Fibroblast of upper back skin (primary cell): ENCODE results near the gene TEF.
"Not testable (repeated sequence)": the region's sequence is repeated elsewhere in the genome, so short reads cannot be mapped to it uniquely, and the experiment has no call there.

Experiments used
- DNase-seq: peaks from one replicate; pipeline ENCODE4 v3.0.0-alpha.2; 2013

The TEF gene

DNA sequence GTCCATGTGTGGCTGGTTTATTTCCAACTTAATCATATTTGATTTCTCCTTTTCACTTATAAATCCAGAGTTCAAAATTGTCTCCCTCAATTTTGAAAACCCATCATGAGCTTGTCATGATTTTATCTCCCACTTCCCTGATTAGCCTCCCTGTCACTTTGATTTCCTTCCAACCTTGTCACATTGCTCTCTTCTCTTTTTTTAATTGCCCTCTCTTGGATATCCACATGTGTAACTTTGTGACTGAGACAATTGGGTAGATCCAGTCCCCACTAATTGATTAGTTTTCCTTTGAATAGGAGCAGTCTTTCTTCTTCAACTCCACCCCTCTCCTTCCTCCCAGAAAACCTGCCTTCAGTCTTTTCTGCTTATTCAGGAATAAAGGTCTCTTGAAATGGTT lies 2.4 kb downstream of the TEF start:
- DNase-seq: no peak

DNA sequence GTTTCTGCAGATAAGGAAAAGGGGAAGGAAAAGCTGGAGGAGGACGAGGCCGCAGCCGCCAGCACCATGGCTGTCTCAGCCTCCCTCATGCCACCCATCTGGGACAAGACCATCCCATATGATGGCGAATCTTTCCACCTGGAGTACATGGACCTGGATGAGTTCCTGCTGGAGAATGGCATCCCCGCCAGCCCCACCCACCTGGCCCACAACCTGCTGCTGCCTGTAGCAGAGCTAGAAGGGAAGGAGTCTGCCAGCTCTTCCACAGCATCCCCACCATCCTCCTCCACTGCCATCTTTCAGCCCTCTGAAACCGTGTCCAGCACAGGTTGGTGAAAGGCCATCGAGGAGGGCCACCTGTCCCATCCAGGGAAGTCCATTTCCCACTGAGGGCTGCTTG lies 5.6 kb downstream of the TEF start:
- DNase-seq: no peak

DNA sequence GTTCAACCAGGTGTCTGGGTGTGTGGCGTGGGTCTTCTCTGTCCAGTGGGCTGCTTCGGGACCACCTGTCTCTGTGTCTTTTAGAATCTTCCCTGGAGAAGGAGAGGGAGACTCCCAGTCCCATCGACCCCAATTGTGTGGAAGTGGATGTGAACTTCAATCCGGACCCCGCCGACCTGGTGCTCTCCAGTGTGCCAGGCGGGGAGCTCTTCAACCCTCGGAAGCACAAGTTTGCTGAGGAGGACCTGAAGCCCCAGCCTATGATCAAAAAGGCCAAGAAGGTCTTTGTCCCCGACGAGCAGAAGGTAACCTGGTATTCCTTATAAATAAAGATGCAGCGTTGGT lies 12.2 kb downstream of the TEF start:
- no peak for DNase-seq

DNA sequence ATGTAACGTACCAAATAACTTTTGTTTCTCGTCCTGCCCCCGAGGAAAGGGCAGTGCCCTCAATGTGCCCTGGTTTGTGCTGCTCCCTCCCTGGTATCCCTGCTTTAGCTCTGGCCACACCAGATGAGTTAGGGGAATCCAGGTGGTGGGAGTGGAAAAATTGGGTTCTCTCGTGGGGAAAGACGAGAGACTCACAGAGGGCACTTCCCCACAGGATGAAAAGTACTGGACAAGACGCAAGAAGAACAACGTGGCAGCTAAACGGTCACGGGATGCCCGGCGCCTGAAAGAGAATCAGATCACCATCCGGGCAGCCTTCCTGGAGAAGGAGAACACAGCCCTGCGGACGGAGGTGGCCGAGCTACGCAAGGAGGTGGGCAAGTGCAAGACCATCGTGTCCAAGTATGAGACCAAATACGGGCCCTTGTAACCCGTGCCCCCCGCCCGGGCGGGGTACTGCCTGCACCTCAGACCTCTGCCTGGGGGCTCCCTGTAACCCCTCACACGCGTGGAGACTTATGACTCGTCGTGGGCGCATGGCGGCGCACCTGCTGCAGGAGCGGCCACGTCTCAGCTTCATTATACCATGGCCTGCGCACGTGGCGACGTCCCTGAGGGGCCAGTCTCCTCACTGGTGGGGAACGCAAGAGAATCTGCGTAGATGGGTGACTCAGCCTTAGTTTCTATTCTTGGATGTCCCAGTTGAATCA lies 13.9 kb downstream of the TEF start:
- DNase-seq: no peak

DNA sequence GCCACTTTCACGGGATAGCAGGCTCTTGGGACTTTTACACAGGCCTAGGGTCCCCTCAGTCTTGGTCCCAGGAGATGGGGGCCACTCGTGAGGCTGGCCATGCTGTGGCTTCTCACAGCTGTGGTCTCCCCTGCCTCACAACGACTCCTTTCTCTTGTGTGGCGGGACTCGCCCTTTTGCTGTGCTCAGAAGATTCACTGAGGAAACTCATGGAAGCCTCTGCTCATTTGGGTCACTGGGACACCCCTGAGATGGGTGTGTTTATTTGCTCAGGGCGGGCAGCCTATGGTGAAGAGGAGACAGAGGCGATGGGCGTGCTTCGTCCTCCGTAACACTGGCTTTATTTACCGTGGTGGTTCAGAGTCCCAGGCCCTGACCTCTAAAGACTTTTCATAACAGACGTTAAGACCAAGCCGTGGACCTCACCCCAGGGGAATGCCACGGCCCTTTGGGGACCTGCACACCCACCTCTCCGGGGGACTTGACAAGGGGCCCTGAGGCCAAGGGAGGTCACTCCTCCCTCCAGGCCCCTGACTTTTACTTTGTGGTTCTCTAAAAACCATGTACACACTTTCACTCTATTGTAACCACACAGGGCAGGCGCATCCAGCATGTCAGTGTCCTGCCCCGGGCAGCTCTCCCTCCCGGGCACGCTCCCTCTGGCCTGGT lies 15.5 kb downstream of the TEF start:
- DNase-seq: no peak

DNA sequence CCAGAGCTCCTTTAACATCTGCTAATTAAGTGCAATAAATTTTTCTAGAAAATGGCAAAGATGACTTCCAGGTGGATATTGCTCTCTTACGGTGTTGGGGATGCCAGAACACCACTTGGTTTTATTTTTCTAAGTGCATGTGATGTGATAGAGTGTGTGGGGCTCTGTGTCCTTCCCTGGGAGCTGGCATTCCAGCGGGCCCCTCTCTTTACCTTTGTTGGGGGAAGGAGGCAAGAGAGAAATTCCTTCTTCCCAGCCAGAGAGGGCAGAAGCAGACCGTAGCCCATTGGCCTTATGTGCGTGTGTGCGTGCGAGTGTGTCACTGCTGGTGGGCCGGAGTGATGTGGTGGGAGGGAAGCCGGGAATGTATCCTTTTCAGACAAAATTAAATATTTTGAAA lies 17.2 kb downstream of the TEF start:
- DNase-seq: peak; percentile 24

DNA sequence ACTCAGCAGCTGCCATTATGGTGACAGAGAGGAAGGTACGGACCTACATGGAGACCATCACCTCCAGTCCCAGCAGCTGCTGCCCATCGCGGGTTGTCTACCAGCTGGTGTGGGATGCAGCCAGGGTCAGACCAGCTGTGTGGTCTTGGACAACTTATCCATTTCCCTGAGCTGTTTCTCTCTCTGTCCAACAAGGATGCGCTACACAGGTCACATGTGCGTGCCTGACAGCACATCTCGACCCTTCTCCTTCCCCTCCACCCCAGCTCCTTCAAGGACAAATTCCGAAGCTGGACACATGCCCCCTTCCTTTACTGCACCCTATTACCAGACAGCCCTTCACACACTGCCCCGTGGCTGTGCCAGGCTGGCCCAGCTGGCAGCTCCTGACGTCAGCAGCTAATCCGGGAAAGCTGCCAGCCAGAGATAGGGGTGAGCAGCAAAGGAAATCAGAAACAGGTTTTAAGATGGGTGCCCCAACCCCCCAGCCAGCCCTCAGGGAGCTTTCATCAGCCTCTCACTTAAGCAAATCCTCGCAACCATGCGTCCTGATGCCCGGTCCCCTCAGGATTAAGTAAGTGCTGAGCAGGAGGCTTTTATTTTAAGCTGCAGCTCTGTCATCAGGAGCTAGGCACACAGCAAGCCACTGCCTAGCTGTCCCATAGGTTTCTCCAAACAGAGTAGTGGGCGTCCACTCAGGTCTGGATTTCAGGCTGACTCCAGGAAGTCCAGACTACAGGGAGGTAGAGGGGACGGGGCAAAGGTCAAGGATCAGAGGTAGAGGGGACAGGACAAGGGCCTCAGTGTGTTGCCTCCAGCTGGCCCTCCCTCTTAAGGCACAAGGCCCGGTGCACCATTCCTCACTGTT lies 20.3 kb downstream of the TEF start:
- peak; percentile 84 for DNase-seq

DNA sequence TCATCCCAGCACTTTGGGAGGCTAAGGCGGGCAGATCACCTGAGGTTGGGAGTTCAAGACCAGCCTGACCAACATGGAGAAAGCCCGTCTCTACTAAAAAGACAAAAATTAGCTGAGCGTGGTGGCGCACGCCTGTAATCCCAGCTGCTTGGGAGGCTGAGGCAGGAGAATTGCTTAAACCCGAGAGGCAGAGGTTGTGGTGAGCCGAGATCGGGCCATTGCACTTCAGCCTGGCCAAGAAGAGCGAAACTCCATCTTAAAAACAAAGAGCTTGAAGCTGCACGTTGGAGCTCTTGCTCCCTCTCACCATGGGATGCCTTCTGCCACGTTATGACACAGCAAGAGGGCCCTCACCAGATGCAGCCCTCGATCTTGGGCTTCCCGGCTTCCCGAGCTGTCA lies 21.1 kb downstream of the TEF start:
- not testable (repeated sequence) for DNase-seq

DNA sequence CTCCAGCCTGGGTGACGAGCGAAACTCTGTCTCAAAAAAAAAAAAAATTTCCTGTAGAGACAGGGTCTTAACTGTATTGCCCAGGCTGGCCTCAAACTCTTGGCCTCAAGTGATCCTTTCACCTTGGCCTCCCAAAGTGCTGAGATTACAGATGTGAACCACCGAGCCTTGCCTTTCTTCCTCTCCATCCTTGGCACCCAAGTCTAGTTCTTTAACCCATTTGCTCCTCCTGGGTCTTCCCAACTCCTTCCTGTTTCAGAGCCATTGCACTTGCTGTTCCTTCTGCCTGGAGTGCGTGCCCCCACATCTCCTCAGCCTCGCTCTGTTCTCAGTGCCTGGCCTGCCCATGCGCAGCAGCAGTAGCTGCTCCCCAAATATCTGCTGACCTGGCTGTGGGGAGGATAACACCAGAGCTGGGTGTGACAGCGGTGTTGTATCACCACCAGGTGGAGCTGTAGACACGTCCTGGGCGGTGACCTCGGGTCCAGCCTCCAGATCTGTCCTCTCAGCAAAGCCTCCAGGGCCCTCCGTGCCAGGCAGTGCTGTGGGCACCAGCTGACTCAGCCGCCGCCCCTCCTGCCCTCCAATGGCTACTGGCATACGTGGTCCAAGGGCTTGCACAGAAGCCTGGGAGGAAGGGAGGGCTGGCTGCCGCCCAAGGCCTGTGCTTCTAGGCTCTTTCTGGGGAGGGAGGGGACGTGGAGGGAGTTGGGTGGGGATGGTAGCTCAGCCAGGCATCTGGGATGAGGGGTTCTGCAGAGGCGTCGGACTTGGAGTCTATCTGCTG lies 22.0 kb downstream of the TEF start:
- peak; percentile 80 for DNase-seq

DNA sequence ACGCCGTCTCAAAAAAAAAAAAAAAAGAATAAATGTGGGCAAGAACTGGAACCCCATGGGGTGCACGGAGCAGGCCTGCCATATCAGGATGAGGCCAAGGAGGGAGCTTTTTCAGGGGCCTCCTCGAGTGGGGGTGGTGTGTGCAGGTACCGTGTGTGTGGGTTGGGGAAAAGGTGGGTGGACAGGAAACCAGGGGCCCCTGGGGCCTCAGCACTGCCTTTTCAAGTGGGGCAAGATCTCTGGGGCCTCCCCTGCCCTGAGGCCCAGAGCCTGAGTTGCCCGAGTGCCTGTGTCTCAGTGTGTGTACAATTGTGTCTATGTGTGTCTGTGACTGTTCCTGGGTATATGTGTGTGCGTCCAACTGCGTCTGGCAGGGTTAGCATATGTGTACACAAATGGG lies 23.8 kb downstream of the TEF start:
- no peak for DNase-seq

DNA sequence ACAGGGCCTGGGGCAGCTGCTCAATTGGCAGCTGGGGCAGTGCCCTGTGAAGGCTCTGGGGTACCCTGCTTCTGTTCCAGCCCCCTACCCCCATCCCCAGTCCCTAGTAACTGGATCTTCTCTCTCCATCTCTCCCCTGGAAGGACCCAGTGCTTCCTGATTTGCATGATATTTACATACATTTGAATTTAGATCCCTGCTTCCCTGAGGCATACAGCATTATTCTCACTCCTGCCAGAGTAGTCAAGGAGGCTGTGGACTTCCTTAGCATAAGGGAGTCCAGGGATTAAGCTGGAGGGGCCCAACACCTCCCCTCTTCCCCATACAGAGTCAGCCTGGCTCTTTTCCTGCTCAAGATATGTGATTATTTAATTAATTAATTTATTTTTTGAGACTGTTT lies 24.7 kb downstream of the TEF start:
- DNase-seq: no peak

DNA sequence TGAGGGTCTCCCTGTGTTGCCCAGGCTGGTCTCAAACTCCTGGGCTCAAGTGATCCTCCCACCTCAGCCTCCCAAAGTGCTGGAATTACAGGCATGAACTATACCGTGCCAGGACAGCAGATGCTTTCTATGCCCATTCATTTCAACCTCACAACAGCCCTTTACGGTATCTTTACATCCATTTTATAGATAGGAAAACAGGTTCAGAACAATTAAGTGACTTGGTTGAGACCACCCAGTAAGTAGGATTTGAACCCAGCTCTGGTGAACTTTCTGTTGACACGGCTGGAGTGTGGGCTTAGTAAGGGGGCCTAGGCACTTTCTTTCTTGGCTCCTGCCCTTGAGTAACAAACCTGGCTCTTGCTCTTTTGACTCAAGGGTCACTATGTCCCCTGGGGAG lies 25.7 kb downstream of the TEF start:
- DNase-seq: no peak

DNA sequence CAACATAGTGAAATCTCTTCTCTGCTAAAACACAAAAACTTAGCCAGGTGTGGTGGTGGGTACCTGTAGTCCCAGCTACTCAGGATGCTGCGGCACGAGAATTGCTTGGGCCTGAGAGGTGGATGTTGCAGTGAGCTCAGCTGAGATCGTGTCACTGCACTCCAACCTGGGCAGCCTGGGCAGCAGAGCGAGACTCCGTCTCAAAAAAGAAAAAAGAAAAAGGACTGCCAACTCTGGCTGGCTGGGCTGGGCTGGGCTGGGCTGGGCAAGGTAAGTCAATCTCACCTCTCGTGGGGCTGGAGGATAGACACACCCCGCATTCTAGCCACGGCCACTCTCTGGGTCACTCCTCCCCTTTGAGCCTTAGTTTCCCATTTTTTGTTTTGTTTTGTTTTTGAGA lies 26.9 kb downstream of the TEF start:
- DNase-seq: no peak

DNA sequence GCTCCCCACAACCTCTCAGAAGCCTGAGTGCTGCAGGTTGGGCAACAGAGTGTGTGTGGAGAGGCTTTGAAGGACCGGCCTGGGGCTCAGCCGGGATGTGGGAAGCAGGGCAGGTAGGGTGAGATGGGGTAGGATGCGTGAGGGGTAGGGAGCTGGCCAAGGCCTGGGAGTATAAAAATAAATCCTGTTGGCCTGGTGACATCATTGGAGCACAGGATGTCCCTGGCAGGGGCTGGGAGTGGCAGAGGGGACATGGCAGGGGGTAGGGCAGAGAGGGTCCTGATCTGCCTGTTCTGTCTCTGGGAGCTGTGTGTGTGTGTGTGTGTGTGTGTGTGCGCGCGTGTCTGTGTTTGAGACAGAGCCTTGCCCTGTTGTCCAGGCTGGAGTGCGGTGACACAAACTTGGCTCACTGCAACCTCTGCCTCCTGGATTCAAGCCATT lies 28.6 kb downstream of the TEF start:
- no peak for DNase-seq

DNA sequence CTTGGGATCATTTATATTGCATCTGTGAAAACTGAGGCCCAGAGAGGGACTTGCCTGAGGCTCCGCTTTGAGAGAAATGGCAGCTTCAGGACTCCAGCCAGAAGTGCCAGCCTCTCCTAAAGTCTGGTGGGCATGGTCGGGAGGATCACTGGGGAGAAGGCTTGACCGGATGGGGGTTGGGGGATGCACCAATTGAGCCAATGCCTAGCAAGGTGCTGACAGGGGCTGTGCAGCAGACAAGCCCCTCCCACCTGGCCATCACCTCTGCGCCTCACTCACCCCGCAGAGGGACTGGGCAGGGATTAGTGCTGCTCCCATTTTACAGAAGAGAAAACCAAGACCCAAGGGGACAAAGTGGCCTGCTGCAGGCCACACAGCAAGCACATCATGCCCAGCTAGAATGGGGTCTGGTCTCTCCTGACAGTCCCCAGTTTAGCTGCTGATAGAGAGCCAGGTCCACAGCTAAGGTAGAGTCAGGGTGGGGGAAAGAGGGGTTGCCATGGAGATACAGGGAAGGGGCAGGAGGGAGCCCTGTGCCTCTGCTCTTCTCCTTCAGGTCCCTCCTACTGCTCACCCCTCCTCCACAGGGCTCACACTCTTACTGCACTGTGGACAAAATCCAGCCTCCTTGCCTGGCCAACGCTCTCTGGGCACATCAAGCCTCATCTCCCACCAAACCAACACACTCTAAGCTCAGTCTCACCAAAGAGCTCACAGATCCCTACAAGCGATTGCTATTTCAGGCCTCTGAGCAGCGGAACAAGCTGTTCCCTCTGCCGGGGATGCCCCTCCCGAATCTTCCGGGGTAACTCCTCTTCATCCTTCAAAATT lies 29.5 kb downstream of the TEF start:
- no peak for DNase-seq

DNA sequence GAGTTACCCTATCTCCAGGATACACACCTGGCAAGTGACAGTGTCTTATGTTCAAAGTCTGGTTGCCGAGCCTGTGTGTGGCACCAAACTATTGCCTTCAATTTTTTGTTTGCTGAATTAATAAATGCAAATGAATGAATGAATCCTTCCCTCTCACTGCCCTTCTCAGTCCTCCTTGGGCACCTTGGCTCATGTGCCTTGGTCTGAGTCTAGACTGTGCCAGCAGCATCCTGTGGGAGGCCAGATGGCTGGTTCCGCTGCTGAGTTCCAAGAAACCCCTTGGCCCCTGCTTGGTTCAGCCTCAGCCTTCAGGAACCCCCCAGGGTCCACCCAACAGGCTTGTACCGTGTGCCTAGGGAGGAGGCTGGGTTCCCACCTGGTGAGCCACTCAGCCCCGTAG lies 33.8 kb downstream of the TEF start:
- DNase-seq: no peak

DNA sequence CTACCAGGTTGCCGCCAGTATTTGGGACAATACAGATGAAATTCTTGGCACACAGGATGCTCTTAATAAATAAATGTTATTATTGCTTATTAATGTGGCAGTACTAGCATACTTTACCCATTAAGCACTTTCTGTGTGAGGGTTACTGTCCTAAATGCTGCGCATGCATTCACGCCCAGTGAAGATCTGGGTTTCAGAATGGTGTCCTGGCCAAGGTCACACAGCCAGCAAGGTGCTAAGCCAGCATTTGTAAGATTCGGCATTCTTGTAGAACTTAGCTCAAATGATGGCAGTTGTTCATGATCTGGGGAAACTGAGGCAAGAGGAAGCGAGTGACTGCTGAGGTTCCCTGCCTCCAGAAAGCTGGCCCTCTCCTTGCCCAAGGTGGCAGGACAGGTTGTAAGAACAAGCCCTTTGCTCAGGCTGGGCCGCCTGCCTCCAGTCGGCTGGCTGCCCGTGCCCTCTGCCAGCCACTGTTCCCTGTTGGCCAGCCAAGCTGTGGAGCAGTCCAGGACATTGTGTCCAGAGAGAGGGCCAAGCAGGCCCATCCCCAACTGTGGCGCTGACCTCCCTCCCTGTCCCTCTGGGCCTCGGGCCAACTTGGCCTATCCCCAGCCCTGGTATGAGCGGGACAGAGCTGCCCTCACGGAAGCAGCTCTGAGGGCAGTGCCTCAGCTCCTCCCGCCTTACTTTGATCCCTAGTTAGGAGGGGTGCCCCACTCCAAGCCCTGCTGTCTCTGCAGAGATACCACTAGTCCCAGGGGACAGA lies 36.1 kb downstream of the TEF start:
- DNase-seq: no peak

DNA sequence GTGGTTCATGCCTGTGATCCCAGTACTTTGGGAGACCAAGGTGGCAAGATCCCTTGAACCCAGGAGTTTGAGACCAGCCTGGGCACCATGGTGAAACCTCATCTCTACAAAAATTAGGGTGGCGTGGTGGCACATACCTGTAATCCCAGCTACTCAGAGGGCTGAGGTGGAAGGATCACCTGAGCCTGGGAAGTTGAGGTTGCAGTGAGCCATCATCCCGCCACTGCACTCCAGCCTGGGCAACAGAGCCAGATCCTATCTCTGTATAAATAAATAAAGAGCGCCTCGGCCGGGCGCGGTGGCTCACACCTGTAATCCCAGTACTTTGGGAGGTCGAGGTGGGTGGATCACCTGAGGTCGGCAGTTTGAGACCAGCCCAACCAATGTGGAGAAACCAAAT lies 37.0 kb downstream of the TEF start:
- DNase-seq: no peak

DNA sequence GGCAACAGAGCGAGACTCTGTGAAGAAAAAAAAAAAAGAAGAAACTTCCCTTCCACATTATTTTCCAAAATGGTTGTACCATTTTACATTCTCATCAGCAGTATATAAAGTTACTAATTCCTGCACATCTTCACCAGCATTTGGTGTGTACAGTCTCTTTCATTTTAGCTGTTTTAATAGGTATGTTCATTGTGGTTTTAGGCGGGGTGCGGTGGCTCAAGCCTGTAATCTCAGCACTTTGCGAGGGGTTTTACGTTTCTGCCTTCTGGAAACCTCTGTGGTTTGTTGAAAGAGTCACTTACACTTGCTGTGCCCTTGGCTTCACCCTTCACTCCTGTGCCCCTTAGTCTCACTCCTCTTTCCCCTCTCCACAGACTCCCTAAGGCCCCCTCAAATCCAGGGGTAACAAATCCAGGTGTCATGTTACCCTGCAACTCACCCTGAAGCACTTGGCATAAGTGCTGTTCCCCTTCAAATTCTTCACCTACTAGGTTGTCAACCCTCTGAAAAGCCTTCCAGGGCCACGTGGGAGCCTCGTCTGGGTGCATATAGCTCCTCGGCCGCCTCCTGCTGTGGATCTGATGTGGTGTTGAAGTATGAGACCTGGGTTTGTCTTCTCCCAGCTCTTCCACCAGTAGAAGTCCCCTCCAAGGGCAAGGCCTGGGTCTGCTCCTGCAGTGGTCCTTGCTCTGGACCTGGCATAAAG lies 44.1 kb downstream of the TEF start:
- DNase-seq: no peak

DNA sequence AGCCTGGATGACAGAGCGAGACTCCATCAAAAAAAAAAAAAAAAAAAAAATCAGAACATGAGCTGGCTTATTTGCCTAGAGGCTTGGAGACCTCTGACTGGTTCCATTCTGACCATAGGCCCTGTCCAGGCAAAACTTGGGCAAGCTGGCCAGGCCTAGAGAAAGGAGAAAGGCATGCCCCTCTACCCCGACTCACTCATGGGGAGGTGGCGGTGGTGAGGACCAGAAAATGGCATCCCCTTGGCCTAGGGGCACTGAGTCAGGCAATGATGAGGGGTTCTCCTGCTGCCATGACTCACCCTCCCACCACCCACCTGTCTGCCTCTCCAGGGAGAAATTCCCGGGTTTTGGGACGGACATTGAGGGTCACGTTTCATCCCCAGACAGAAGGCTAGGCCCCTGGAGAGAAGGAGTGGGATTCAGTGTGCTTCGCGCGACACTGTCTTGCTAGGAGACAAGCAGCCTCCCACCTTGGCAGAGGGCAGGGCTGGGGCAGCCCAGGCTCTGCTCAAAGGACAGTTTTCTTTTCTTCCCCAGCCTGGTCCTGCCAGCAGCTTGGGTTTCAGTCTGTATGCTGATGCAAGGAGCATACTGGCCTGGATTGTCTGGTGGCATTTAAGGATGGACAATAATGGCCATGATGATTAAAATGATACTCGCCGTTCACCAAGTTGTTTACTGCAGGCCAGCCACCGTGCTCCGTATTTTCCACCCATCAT lies 47.6 kb downstream of the TEF start:
- DNase-seq: no peak
